ENCODE results near the gene CYLD. TPM values are rescaled to one million over a fixed set of nuclear protein-coding genes. Genes with fewer than 3 reads are reported as not detected.

The CYLD gene
- total RNA-seq, 2 experiments from 2014 or later, result 133 to 135 TPM

DNA sequence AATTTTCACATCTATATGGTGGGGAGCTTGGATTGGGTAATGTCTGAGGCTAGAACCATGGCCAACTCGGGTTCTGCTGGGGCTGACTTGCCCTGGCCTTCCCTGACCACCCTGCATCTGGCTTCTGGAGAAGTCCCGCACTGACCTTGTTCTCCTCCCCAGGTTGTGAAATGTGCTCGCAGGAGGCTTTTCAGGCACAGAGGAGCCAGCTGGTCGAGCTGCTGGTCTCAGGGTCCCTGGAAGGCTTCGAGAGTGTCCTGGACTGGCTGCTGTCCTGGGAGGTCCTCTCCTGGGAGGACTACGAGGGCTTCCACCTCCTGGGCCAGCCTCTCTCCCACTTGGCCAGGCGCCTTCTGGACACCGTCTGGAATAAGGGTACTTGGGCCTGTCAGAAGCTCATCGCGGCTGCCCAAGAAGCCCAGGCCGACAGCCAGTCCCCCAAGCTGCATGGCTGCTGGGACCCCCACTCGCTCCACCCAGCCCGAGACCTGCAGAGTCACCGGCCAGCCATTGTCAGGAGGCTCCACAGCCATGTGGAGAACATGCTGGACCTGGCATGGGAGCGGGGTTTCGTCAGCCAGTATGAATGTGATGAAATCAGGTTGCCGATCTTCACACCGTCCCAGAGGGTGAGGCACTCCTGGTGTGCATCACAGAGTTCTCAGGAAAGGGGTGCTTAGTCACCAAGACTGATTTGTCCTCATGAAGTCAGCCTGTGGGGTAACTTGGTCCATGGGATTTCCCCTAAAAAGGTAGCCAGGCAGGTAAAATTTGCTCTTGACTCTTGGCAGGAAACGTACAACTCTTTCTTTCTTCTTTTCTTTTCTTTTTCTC lies 42.3 kb upstream of the CYLD start:
- ChIA-PET POLR2A (interaction anchor here (1.1 to 7.9 kb wide), 7 partner anchors 9 to 422 kb away, joined by 3 to 123 read pairs (median 5); partner anchors contain the start of genes CYLD and SNX20), CTCF (interaction anchor here (0.9 to 8.6 kb wide), 7 partner anchors 14 to 107 kb away, joined by 3 to 60 read pairs (median 7); partner anchors contain the start of gene SNX20)
- intact Hi-C loops (cut with micrococcal nuclease), result loop anchor here (1.0 to 5.0 kb wide), 3 partner anchors 9 to 422 kb away; no protein-coding TSS in a partner anchor
- peak; percentile 88 for DNase-seq
- H3K9me3 Mint-ChIP-seq, result peaks cover 10% of the 10 kb centered on the region
- peaks cover 38% of the 10 kb centered on the region for H3K36me3 Mint-ChIP-seq
- peaks cover 81% of the 10 kb centered on the region for H3K4me1 Mint-ChIP-seq (ENCODE audit: low read depth)
- peak overlapping the region; percentile 98 for H3K27ac Mint-ChIP-seq
- H3K27me3 Mint-ChIP-seq, result no peaks in the 10 kb centered on the region
- H3K4me3 Mint-ChIP-seq, result peak overlapping the region; percentile 78

DNA sequence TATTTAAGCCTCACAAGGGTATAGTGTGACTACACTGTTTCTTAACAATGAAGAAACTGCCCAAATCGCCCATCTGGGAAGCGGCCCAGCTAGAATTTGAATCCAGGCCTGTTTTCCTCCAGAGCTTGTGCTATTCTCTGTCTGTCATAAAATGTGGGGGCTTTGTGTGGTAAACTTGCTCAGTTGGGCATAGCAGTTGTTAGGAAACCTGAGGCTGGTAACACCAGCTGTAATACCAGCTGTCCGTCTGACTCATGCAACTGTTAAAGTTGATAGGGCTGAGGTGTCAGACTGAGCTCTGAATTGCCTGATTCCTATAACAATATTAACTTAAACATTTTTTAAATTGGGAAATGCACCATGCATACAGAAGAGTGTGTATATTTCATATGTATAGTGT lies 39.2 kb upstream of the CYLD start:
- Mint-ChIP-seq H3K27me3 (no peaks in the 10 kb centered on the region), H3K27ac (peak overlapping the region; percentile 51), H3K4me1 (ENCODE audit: low read depth) (peaks cover 76% of the 10 kb centered on the region), H3K4me3 (no peak overlapping the region), H3K9me3 (peaks cover 22% of the 10 kb centered on the region), H3K36me3 (peaks cover 55% of the 10 kb centered on the region)
- peak; percentile 40 for DNase-seq
- ChIA-PET CTCF (interaction anchor here (0.6 to 8.6 kb wide), 6 partner anchors 14 to 104 kb away, joined by 3 to 60 read pairs (median 7); no protein-coding TSS in a partner anchor), POLR2A (interaction anchor here (0.5 to 1.8 kb wide), 2 partner anchors 38 to 91 kb away, joined by 4 to 10 read pairs; partner anchors contain the start of gene CYLD)
- intact Hi-C loops (cut with micrococcal nuclease), result no loop called here

DNA sequence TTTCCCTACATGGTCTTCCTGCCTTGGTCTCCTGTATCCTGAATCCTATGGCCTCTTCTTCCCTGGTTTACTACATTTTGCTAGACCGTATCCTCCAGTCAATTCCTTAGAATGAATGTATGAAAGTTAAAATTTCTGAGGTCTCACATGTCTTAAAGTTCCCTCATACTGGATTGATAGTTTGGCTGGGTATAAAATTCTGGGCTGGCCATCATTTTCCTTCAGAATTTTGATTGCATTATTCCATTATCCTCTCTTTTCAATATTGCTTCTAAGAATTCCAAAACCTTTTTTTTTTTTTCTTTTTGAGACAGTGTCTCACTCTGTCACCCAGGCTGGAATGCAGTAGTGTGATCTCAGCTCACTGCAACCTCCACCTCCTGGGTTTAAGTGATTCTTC lies 37.6 kb upstream of the CYLD start:
- Mint-ChIP-seq H3K4me1 (ENCODE audit: low read depth) (peaks cover 76% of the 10 kb centered on the region), H3K27me3 (no peaks in the 10 kb centered on the region), H3K4me3 (no peak overlapping the region), H3K27ac (peak overlapping the region; percentile 13), H3K36me3 (peaks cover 60% of the 10 kb centered on the region), H3K9me3 (peaks cover 22% of the 10 kb centered on the region)
- no peak for DNase-seq
- POLR2A ChIA-PET, result no interaction called here
- CTCF ChIA-PET, result interaction anchor here (0.8 to 2.9 kb wide), 2 partner anchors 26 to 46 kb away, joined by 4 to 7 read pairs; no protein-coding TSS in a partner anchor
- intact Hi-C loops (cut with micrococcal nuclease), result no loop called here

DNA sequence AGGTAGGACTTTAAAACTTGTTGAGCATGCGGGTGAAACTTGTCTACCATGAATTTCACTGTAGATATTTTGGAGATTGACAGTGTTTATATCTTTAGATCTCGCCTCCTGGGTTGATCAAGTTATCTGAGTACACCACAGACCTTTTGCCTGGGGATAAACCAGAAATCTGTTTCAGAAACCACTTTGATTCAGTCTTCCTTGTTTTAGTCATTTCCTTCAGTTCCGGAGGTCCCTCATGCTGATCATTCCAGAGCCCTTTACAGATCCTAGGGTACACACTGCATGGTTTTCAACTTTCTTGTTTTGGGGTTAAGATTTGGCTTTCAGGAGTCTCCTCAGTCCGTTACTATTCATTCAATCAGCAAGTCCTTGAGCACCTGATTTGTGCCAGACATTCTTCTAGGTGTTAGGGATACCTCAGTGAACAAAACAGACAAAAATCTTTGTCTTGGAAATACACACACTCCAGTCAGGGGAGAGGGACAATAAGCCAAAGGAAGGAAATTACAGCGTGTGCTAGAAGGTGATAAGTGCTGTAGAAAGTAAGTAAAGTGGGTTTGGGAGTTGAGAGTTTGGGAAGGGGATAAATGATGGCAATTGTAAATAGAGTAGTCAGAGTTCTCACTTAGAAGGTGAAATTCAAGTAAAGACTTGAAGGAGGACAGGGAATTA lies 36.3 kb upstream of the CYLD start:
- H3K9me3 Mint-ChIP-seq, result peaks cover 22% of the 10 kb centered on the region
- peaks cover 72% of the 10 kb centered on the region for H3K4me1 Mint-ChIP-seq (ENCODE audit: low read depth)
- intact Hi-C loops (cut with micrococcal nuclease), result no loop called here
- H3K4me3 Mint-ChIP-seq, result no peak overlapping the region
- CTCF ChIA-PET, result no interaction called here
- peak overlapping the region; percentile 28 for H3K27ac Mint-ChIP-seq
- DNase-seq, result no peak
- H3K36me3 Mint-ChIP-seq, result peaks cover 64% of the 10 kb centered on the region
- POLR2A ChIA-PET, result no interaction called here
- no peaks in the 10 kb centered on the region for H3K27me3 Mint-ChIP-seq

DNA sequence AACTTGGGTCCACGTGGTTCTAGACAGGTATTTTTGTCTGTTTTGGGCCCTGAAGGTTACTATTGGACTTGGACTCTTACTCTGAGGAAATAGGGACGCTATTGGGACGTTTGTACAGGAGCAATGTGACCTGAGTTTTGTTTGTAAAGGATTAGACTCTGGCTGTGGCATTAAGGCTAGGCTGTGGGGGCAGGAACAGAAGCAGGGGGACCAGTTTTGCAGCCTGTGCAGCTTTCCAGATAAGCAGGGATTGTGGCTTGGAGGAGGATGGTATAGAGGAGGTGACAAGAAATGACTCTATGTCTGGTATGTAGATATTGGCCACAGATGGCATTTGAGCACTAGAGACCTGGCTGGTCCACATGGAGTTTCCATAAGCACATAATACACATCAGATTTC lies 35.6 kb upstream of the CYLD start:
- H3K36me3 Mint-ChIP-seq, result peaks cover 62% of the 10 kb centered on the region

DNA sequence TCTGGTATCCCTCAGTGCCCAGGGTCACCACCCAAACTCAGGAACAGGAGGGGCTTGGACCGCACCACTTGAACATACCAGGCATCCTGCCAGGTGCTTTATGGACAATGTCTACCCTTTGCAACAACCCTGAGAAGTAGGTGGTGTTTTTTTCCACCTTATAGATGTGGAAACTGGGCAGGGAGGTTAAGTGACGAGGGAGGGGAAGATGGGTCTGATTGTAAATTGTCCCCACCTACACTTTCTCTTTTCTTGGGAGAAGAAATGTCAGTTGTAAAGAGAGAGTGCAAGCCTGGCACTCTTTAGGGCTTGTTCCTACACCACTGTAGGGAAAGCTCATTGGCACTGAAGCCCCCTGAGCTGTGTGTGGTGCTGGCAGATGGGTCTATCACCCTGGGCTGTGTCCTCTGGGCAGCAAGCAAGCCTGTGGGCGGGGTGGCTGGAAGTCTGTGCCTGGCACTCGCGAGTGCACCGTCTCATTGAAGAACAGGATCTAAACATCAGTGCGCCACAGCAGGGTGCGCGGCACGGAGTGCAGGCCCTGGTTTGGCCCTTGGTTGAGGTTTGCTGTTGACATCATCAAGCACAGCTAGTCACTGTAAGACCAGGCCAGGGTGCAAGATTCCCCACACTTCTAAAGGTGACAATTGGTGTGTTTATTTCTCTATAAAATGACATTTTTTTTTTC lies 33.4 kb upstream of the CYLD start:
- peak; percentile 77 for DNase-seq
- Mint-ChIP-seq H3K9me3 (peaks cover 22% of the 10 kb centered on the region), H3K27me3 (no peaks in the 10 kb centered on the region), H3K27ac (peak overlapping the region; percentile 94), H3K4me3 (peak overlapping the region; percentile 24), H3K36me3 (peaks cover 57% of the 10 kb centered on the region), H3K4me1 (ENCODE audit: low read depth) (peaks cover 59% of the 10 kb centered on the region)
- intact Hi-C loops (cut with micrococcal nuclease), result loop anchor here (1.0 kb wide), 1 partner anchor 8 kb away; no protein-coding TSS in a partner anchor
- POLR2A ChIA-PET, result interaction anchor here (1.0 to 2.2 kb wide), 6 partner anchors 9 to 38 kb away, joined by 3 to 21 read pairs (median 5); partner anchors contain the start of gene CYLD
- CTCF ChIA-PET, result interaction anchor here (0.6 to 1.4 kb wide), 7 partner anchors 12 to 98 kb away, joined by 3 to 6 read pairs (median 3); partner anchors contain the start of gene CYLD

More for the DNA sequence above, 35.6 kb upstream of the CYLD start:
- Mint-ChIP-seq H3K4me3 (no peak overlapping the region), H3K27me3 (no peaks in the 10 kb centered on the region), H3K4me1 (ENCODE audit: low read depth) (peaks cover 66% of the 10 kb centered on the region), H3K27ac (peak overlapping the region; percentile 23), H3K9me3 (peaks cover 22% of the 10 kb centered on the region)
- POLR2A ChIA-PET, result no interaction called here
- intact Hi-C loops (cut with micrococcal nuclease), result no loop called here
- CTCF ChIA-PET, result no interaction called here
- no peak for DNase-seq

DNA sequence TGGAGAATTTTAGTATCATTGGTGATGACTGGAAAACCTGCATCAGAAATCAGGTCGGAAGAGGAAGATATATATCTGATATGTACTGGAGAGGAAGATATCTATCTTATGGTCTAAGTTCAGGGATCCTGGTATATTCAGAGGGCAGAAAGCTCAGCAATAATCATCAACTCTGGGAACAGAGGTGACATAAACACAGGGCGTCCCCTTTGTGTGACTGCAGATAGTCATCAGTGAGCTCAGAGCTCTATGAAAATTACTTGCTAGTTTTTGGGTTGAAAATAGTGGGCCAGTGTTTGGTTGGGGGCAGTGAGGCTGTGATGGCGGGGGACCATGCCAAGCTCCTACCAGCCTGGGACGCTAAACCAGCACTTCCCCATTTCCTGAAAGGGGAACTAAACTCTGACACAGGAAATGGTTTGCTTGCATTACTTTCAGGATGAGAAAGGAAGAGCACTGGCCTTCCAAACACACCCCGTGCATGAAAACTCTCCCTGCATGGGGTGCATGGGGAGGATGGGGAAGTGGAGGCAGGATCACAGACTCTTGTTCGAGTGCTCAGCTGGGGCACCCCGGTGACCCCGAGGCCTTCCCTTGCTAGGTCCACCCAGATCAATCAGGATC lies 32.7 kb upstream of the CYLD start:
- DNase-seq, result peak; percentile 34
- peaks cover 51% of the 10 kb centered on the region for H3K36me3 Mint-ChIP-seq
- peaks cover 61% of the 10 kb centered on the region for H3K4me1 Mint-ChIP-seq (ENCODE audit: low read depth)
- no peaks in the 10 kb centered on the region for H3K27me3 Mint-ChIP-seq
- POLR2A ChIA-PET, result interaction anchor here (1.0 to 2.2 kb wide), 6 partner anchors 10 to 38 kb away, joined by 3 to 21 read pairs (median 5); partner anchors contain the start of gene CYLD
- intact Hi-C loops (cut with micrococcal nuclease), result no loop called here
- H3K9me3 Mint-ChIP-seq, result peaks cover 15% of the 10 kb centered on the region
- H3K4me3 Mint-ChIP-seq, result peak overlapping the region; percentile 24
- H3K27ac Mint-ChIP-seq, result peak overlapping the region; percentile 94
- CTCF ChIA-PET, result interaction anchor here (1.0 to 1.4 kb wide), 6 partner anchors 11 to 97 kb away, joined by 3 to 6 read pairs (median 3); partner anchors contain the start of gene CYLD

DNA sequence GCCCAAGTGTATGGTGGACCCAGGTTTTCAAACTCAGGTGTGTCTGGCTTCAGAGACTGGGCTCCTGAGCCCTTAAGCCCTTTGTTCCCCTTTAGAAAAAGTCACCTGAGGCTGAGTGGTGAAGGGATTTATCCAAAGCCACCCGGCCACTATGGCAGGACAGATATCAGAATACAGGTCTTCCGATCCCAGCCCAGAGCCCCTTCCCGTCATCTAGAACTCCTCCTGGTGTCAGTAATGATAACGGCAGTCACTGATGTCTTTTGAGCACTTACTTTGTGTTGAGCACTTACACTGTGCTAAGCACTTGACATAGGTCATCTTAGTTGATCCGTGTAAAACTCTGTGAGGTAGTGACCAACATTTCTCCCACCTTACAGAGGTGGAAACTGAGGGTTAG lies 31.9 kb upstream of the CYLD start:
- H3K27me3 Mint-ChIP-seq, result no peaks in the 10 kb centered on the region
- no peak for DNase-seq
- peaks cover 7% of the 10 kb centered on the region for H3K9me3 Mint-ChIP-seq
- H3K4me3 Mint-ChIP-seq, result no peak overlapping the region
- peak overlapping the region; percentile 94 for H3K27ac Mint-ChIP-seq
- ChIA-PET CTCF (interaction anchor here (1.4 kb wide), 1 partner anchor 10 kb away, joined by 4 read pairs; no protein-coding TSS in a partner anchor), POLR2A (no interaction called here)
- intact Hi-C loops (cut with micrococcal nuclease), result no loop called here
- peaks cover 44% of the 10 kb centered on the region for H3K36me3 Mint-ChIP-seq
- H3K4me1 Mint-ChIP-seq (ENCODE audit: low read depth), result peaks cover 66% of the 10 kb centered on the region

DNA sequence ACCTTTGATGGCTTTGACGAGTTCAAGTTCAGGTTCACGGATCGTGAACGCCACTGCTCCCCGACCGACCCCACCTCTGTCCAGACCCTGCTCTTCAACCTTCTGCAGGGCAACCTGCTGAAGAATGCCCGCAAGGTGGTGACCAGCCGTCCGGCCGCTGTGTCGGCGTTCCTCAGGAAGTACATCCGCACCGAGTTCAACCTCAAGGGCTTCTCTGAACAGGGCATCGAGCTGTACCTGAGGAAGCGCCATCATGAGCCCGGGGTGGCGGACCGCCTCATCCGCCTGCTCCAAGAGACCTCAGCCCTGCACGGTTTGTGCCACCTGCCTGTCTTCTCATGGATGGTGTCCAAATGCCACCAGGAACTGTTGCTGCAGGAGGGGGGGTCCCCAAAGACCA lies 30.8 kb upstream of the CYLD start:
- no peaks in the 10 kb centered on the region for H3K27me3 Mint-ChIP-seq
- H3K27ac Mint-ChIP-seq, result no peak overlapping the region
- peaks cover 55% of the 10 kb centered on the region for H3K4me1 Mint-ChIP-seq (ENCODE audit: low read depth)
- CTCF ChIA-PET, result no interaction called here
- peaks cover 34% of the 10 kb centered on the region for H3K36me3 Mint-ChIP-seq
- no peaks in the 10 kb centered on the region for H3K9me3 Mint-ChIP-seq
- DNase-seq, result no peak
- H3K4me3 Mint-ChIP-seq, result no peak overlapping the region
- intact Hi-C loops (cut with micrococcal nuclease), result no loop called here
- POLR2A ChIA-PET, result no interaction called here

DNA sequence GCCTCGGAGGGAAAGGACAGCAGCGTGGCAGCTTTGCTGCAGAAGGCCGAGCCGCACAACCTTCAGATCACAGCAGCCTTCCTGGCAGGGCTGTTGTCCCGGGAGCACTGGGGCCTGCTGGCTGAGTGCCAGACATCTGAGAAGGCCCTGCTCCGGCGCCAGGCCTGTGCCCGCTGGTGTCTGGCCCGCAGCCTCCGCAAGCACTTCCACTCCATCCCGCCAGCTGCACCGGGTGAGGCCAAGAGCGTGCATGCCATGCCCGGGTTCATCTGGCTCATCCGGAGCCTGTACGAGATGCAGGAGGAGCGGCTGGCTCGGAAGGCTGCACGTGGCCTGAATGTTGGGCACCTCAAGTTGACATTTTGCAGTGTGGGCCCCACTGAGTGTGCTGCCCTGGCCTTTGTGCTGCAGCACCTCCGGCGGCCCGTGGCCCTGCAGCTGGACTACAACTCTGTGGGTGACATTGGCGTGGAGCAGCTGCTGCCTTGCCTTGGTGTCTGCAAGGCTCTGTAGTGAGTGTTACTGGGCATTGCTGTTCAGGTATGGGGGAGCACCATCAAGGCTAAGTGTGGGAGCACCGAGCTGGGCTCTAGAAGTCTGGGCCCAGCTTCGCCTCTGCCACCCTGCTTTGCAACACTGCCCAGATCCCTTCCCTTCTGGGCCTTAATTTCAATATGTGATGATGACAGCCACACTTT lies 29.9 kb upstream of the CYLD start:
- DNase-seq, result no peak
- Mint-ChIP-seq H3K9me3 (no peaks in the 10 kb centered on the region), H3K36me3 (peaks cover 35% of the 10 kb centered on the region), H3K4me1 (ENCODE audit: low read depth) (peaks cover 56% of the 10 kb centered on the region), H3K27ac (no peak overlapping the region), H3K4me3 (no peak overlapping the region), H3K27me3 (no peaks in the 10 kb centered on the region)
- intact Hi-C loops (cut with micrococcal nuclease), result no loop called here
- ChIA-PET POLR2A (no interaction called here), CTCF (no interaction called here)

DNA sequence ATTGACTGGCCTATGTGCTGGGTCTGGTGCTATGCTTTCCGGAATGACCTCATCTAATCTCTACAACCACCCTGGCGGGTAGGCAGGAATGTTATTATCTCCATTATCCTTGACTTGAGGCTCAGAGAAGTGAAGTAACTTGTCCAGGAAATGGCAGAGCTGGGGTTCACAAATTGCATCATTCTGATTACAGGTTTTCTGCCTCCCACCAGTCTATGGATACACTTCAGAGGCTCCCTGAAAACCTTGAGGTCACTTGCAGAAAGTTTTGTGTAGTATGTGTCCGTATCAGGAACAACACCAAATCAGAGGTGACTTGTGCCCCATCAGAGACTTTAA lies 29.4 kb upstream of the CYLD start:
- H3K9me3 Mint-ChIP-seq, result no peaks in the 10 kb centered on the region
- no peak overlapping the region for H3K4me3 Mint-ChIP-seq
- peaks cover 52% of the 10 kb centered on the region for H3K4me1 Mint-ChIP-seq (ENCODE audit: low read depth)
- H3K27me3 Mint-ChIP-seq, result no peaks in the 10 kb centered on the region
- no peak overlapping the region for H3K27ac Mint-ChIP-seq
- POLR2A ChIA-PET, result no interaction called here
- CTCF ChIA-PET, result no interaction called here
- no peak for DNase-seq
- intact Hi-C loops (cut with micrococcal nuclease), result no loop called here
- H3K36me3 Mint-ChIP-seq, result peaks cover 33% of the 10 kb centered on the region

Measured in activated CD4-positive, alpha-beta memory T cell treated with anti-CD3 and anti-CD28 coated beads for 36 hours (primary cell).